ENCODE results near the gene CAV1.
"Not testable (repeated sequence)": the region's sequence is repeated elsewhere in the genome, so short reads cannot be mapped to it uniquely, and the experiment has no call there.

CAV1 gene, protein sequence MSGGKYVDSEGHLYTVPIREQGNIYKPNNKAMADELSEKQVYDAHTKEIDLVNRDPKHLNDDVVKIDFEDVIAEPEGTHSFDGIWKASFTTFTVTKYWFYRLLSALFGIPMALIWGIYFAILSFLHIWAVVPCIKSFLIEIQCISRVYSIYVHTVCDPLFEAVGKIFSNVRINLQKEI

GRCh38 chr7:116524609-116525297 is at the start of gene CAV1:
TSS of gene CAV1 (plus strand) at chr7:116525036. CDS start at chr7:116525063, 27 bp downstream.
- peak; percentile 50 for DNase-seq (ENCODE audit: low spot score)

DNA sequence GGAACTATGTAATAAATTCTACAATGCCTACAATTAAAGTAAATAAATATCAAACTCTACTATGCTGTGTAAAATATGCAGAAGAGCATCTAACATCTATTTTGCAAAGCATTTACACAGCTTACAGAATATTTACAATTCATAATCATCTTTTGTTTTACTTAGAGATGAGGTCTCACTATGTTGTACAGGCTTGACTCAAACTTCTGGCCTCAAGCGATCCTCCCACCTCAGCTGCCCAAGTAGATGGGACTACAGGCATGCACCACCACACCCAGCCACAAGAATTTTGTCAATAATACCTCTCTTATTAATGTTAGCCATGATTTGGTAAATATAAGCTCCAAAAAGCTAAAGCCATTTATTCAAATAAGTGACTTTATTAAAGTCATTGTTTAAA is 47.2 kb upstream of the CAV1 start:
- no peak for DNase-seq (ENCODE audit: low spot score)

DNA sequence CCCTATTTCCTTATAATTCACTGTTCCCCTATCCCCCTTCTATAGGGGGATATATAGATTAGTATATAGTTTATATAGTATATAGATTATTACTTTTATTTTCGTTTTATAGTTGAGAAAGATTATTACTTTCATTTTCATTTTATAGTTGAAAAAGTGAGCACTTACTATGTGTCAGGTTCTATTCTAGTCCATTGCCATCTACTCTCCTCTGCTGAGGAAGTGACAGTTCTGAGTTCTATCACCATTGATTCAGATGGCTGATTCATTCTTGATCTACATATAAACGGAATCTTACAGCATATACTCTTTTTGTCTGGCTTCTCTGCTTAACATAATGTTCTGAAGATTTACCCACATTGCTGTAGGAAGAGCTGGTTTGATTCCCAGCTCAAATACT is 46.0 kb upstream of the CAV1 start:
- no peak for DNase-seq (ENCODE audit: low spot score)

DNA sequence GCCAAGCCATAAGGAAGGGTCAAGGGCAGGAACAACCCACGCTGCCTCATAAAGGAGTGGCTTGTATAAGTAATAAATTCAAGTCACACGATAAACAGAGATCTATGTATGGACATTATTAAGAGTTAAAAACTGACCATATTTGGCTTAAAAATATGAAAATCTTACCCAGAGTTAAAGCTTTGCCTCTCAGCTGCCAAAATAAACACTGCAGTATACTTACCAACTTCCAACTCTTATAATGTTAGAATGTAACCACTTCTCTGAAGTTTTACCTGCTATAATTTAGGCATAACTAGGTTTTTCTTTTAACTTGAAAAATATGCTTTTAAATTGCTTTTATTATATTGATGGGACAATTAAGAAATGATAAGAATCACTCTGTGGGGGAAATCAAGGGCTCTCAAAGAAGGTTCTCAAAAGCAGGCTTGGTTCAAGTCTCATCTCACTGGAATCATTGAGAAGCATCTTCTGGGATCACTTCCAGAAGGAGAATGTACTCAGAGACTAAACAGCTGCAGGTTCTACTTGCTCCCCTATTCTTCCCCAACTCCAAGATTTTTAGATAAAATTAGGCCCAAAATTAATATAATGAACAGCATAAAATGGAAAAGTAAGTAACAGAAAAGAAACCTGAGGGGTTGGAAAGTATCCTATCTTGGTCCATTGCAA is 41.4 kb upstream of the CAV1 start:
- no peak for DNase-seq (ENCODE audit: low spot score)

DNA sequence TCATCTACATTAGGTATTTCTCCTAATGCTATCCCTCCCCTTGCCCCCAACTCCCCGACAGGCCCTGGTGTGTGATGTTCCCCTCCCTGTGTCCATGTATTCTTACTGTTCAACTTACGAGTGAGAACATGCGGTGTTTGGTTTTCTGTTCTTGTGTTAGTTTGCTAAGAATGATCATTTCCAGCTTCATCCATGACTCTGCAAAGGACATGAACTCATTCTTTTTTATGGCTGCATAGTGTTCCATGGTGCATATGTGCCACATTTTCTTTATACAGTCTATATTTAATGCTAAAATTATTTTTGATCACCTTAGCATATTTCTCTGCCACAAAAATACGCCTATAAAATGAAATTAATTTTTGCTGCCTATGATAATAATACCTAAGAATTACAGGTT is 40.4 kb upstream of the CAV1 start:
- DNase-seq (ENCODE audit: low spot score): not testable (repeated sequence)

- DNase-seq (ENCODE audit: low spot score): no peak
Observed at GRCh38 chr7:116487907-116488521, 36.8 kb upstream of the CAV1 start.

DNA sequence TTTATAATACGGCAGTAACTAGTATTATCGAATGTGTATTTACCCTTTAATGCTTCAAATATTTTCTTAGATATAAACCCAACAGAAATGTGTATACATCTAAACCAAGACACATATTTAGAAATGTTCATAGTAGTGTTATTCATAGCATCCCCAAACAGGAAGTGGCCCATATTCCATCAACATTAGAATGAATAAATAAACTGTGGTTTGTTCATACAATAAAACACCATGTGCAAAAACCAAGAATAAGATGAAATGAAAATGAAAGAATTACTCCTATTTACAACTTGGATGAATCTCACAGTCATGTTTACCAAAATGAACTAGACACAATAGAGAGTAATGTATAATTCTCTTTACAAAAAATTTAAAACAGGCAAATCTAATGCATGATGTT is 34.5 kb upstream of the CAV1 start:
- no peak for DNase-seq (ENCODE audit: low spot score)

DNA sequence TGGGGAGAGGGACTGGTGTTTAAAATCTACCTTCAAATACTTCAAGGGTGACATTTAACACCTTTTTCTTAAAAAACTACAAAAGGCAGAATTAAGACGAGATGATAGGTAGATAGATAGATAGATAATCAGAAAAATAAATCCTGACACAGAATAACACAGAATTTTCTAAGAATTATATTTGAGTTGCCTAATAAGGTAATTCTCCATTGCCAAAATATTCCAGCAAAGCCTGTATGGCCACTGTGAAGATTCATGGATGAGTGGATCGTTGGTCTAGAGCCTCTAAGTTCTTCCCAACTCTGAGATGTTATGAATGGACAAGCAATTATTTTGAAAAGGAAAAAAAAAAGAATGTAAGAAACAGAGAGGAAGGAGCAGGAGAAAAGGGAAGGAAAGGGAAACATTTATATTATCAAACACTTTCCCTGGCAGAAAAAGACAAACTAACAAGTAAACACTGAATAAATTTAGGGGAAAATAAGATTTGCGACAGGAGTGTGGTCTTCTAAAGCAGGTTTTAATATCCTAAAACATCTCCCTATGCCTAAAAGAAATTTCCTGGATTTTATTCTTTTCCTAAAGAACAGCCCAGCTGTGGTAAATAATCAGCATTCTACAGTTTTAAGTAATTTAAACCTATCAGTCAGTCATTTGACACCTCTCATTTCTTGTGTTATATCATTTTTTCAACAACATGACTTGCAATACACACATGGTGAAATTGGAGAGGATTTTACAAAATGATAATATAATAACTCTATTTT is 32.8 kb upstream of the CAV1 start:
- no peak for DNase-seq (ENCODE audit: low spot score)

GRCh38 chr7:116492654-116493109 is 32.2 kb upstream of the CAV1 start:
- DNase-seq (ENCODE audit: low spot score): no peak

- DNase-seq (ENCODE audit: low spot score): no peak
Observed at GRCh38 chr7:116493449-116493848, 31.4 kb upstream of the CAV1 start.

DNA sequence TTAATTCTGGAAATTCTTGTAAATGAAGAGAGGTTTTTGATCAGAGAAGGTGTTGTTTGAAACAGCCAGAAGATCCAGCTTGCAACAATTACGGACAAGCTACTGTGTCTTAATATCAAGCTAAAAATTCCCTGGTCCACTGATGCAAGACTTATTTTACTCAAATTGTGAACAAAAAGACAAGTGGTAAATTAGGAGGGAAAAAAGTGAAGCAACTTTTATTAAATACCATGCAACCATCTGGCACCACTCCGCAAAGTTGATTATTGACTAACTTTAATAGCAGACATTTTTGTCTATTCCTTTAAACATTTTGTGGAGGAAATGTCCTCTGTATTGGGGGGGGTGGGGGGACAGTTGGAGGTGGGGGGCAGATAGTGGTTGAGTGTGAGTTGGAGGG is 30.4 kb upstream of the CAV1 start:
- no peak for DNase-seq (ENCODE audit: low spot score)

DNA sequence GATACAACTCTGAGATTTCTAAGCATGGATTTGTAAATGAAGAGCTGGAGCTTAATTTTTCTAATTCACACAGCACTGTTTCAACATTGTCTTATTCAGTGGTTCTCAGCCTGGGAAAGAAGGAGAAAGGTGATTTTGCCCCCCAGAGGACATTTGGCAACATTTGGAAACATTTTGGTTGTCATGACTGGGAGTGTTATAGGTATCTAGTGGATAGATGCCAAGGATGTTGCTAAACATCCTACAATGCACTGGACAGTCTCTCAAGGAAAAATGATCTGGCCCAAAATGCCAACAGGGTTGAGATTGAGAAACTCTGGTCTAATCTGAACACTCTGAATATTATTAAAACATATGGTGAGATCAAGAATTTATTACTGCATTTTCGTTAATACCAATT is 29.1 kb upstream of the CAV1 start:
- no peak for DNase-seq (ENCODE audit: low spot score)

- DNase-seq (ENCODE audit: low spot score): no peak
Observed at GRCh38 chr7:116496653-116497052, 28.2 kb upstream of the CAV1 start.

DNA sequence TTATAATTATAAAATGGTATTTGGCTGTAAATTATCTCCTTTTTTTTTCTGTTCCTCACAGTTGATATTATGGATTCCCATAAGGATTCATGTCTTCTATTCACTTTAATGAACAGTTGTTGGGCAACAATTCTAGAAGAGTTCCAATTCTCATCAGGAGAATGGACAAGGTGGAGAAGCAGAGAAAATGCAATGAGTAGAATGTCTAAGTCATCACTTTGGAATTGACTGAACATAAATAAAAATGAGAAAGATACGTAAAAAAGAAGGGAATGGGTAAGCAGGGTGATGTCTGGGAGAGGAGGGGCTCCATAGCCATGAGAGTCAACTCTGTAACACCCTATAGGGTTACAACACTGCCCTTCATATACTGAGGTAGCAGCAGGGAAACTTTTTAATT is 27.1 kb upstream of the CAV1 start:
- no peak for DNase-seq (ENCODE audit: low spot score)

DNA sequence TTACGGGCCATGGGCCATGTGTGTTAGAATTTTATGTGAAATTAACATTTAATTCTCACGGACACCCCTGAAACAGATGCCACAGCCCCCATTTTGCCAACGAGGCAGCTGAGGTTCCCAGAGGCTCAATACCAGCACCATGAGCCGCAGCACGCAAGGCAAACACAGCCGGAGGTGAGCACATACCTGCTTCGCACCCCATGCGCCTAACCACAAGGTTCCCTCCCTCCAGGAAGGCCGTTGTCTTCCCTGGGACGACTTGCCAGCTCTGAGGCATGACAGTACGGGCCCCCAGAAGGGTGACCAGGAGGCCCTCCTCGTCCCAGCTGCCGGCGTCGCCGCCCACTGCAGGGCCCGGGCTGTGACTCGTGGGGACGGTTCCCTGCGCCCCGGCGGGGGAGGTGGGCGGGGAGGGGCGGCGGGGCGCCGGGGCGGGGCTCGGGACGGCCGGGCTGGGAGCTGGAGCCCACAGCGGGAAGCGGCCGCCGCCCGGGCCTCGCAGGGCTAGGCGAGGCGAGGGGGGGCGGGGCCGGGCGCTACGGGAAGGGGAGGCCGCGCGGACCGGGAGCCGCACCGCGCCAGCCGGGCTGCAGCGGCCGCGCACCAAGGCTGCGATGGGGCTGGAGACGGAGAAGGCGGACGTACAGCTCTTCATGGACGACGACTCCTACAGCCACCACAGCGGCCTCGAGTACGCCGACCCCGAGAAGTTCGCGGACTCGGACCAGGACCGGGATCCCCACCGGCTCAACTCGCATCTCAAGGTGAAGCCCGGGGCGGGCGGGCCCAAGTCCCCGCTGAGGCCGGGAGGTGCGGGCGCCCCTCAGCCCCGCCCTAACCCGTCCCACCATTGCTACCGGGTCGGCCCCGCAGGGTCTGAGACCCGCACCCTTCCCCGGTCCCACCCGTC is 25.4 kb upstream of the CAV1 start, which contains the start of gene CAV2:
Gene CAV2 (plus strand): TSS at position 571 of the 910 bp plus-strand sequence. CDS start 44 bp downstream, at position 615.
- DNase-seq (ENCODE audit: low spot score): peak; percentile 64

GRCh38 chr7:116500078-116500853 is 24.6 kb upstream of the CAV1 start:
- DNase-seq (ENCODE audit: low spot score): no peak

- no peak for DNase-seq (ENCODE audit: low spot score)
Observed at GRCh38 chr7:116501425-116502167, 23.2 kb upstream of the CAV1 start.

- no peak for DNase-seq (ENCODE audit: low spot score)
Observed at GRCh38 chr7:116502201-116503096, 22.4 kb upstream of the CAV1 start.
